Measurements from ENCODE around the gene SPDYE2.
"Not testable (repeated sequence)": the region's sequence is repeated elsewhere in the genome, so short reads cannot be mapped to it uniquely, and the experiment has no call there.

SPDYE2 gene

DNA sequence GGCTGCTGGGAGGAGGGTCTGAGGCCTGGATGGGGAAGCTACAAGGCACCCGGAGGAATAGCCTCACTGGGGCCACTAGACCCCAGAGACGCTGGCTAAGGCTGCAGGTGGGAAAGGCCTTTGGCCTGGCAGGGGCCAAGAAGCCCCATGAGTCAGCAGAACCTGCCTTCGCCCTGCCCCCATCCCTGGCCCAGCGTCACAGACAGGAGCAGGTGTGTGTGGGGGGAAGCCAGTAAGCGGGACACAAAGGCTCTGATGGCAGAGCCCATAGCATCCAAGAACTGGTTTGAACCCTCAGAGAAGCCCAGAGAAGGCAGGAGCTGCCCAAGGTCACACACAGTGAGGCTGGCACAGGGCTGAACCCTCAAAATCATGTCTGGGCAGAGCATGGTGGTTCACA is 55.8 kb downstream of the SPDYE2 start:
- not testable (repeated sequence) for DNase-seq

DNA sequence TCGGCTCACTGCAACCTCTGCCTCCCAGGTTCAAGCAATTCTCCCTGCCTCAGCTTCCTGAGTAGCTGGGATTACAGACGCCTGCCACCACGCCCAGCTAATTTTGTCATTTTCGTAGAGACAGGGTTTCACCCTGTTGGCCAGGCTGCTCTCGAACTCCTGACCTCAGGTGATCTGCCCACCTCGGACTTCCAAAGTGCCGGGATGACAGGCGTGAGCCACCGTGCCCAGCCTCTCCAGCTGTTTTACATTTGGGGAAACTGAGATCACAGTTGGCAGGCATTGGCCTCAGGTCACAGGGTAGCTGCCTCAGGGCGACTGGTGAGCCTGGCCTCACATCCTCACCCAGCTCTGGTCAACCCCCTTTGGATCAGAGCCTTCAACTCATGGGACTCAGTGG is 58.7 kb downstream of the SPDYE2 start:
- DNase-seq, result not testable (repeated sequence)

DNA sequence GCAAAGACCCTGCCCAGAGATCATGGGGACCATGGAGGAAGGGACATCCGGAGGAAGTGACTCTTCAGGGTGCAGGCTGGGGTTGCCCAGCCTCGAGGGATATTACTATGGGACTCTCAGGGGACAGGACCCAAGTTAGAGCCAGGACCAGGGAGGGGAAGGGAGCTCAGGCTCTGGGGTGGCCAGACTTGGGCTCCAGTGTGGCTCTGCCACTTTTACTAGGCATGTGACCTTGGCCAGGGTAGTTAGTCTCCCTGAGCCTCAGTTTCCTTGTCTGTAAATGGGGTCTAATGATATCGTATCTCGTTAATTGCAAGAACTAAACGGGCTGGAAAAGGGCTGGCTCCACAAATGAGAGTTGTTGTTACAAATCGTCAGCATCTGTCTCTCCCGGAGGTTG is 59.4 kb downstream of the SPDYE2 start:
- DNase-seq, result not testable (repeated sequence)

DNA sequence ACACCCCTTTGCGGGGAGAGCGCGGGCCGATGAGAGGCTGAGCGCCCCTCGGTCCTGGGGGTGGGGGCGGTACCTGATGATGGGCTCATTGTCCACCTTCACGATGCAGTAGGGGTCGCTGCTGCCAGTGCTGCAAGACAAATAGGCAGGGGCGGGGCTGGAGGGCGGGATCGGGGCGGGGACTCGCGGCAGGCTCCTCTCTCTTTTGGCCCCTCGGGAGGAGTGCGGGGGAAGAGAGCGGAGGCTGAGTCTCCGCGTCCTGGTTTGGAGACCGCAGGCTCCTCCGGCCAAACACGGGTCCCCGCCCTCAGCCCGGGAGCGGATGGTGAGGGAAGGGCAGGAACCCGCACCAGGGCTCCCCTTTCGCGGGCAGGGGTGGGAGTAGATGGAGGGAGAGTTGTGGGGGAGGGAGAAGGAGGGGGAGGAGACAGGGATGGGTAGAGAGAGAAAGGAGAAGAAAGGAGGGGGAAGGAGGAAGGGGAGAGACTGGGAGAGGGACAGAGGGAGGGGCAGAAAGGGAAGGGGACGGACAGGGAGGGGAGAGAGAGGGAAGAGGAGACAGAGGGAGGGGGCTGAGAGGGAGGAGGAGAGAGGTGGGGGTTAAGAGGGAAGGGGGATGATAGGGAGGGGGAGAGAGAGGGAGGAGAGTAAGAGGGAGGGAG is 60.1 kb downstream of the SPDYE2 start:
- not testable (repeated sequence) for DNase-seq

DNA sequence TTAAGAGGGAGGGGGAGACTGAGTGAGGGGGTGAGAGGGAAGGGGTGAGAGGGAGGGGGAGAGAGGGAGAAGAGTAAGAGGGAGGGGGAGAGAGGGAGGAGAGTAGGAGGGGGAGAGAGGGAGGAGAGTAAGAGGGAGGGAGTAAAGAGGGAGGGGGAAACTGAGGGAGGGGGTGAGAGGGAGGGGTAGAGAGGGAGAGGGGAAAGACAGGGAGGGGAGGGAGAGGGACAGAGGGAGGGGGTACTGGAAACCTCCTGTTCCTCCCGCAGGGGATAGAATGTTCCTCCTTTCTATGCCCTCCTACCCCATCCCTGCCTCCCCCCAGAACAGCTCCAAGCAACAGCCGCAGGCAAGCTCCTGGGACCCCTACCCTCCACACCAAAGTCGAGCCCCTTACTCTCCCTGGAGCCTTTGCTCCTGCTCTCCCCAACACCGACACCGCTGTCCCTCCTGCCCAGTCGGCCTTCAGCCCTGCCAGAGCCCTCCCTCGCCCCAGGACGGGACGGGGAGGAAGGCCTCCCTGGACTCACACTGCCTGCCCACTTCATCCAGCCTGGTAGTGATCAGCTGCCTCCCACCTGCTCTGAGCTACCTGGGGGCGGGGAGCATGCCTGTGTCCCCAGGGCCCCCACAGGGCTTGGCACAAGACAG is 60.8 kb downstream of the SPDYE2 start:
- peak; percentile 2 for DNase-seq
